ENCODE results near the gene PCNX2.

DNA sequence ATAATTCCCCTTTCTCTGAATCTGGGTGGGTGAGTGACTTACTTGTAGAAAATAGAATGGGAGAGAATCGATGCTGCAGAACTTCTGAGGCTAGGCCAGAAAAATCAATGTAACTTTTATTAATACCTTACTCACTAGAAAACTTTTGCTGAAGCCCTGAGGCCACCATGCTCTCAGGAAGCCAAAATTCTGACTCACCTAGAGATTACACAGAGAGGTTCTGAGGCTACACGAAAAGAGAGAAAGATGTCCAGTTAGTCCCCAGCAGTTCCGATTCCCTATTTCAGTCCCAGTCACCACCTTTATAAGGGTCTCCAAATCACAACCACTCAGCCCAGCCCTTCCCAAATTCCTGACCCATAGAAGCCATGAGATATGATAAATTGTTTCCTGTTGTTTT lies 210.0 kb downstream of the PCNX2 start:
- TF ChIP-seq, protein P1, sequence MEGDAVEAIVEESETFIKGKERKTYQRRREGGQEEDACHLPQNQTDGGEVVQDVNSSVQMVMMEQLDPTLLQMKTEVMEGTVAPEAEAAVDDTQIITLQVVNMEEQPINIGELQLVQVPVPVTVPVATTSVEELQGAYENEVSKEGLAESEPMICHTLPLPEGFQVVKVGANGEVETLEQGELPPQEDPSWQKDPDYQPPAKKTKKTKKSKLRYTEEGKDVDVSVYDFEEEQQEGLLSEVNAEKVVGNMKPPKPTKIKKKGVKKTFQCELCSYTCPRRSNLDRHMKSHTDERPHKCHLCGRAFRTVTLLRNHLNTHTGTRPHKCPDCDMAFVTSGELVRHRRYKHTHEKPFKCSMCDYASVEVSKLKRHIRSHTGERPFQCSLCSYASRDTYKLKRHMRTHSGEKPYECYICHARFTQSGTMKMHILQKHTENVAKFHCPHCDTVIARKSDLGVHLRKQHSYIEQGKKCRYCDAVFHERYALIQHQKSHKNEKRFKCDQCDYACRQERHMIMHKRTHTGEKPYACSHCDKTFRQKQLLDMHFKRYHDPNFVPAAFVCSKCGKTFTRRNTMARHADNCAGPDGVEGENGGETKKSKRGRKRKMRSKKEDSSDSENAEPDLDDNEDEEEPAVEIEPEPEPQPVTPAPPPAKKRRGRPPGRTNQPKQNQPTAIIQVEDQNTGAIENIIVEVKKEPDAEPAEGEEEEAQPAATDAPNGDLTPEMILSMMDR (IDR thresholded peaks at IDR 0.05), result no peak
- TF ChIP-seq POLR2A (IDR thresholded peaks at IDR 0.05), result no peak

Measured in body of pancreas (tissue), 4 donors.